Measurements from ENCODE around the gene TEX38.

Gene TEX38

GRCh38 chr1:46670134-46670533 is 1.5 kb upstream of the TEX38 start:
- no peak for TF ChIP-seq CTCF (IDR thresholded peaks at IDR 0.05; ENCODE audit: low read depth, low read length)
- DNase-seq (ENCODE audit: extremely low read depth, low read depth) = no peak

- DNase-seq (ENCODE audit: extremely low read depth, low read depth) = no peak
- TF ChIP-seq CTCF (IDR thresholded peaks at IDR 0.05; ENCODE audit: low read depth, low read length) = no peak
Measured at GRCh38 chr1:46672696-46673095, 1.0 kb downstream of the TEX38 start.

GRCh38 chr1:46673749-46674182 is 2.1 kb downstream of the TEX38 start:
- no peak for DNase-seq (ENCODE audit: extremely low read depth, low read depth)
- no peak for TF ChIP-seq CTCF (IDR thresholded peaks at IDR 0.05; ENCODE audit: low read depth, low read length)

- DNase-seq (ENCODE audit: extremely low read depth, low read depth) = no peak
- no peak for TF ChIP-seq CTCF (IDR thresholded peaks at IDR 0.05; ENCODE audit: low read depth, low read length)
Measured at GRCh38 chr1:46675549-46676314, 4.1 kb downstream of the TEX38 start.

- DNase-seq (ENCODE audit: extremely low read depth, low read depth) = no peak
- TF ChIP-seq CTCF (IDR thresholded peaks at IDR 0.05; ENCODE audit: low read depth, low read length) = no peak
Measured at GRCh38 chr1:46676531-46676930, 4.9 kb downstream of the TEX38 start.

- no peak for TF ChIP-seq CTCF (IDR thresholded peaks at IDR 0.05; ENCODE audit: low read depth, low read length)
- no peak for DNase-seq (ENCODE audit: extremely low read depth, low read depth)
Measured at GRCh38 chr1:46677339-46677738, 5.7 kb downstream of the TEX38 start.

- no peak for TF ChIP-seq CTCF (IDR thresholded peaks at IDR 0.05; ENCODE audit: low read depth, low read length)
- DNase-seq (ENCODE audit: extremely low read depth, low read depth) = no peak
Measured at GRCh38 chr1:46679789-46680573, 8.3 kb downstream of the TEX38 start.
